Measurements from ENCODE around the gene SETBP1.

GRCh38 chr18:44700652-44701051 is 20.0 kb downstream of the SETBP1 start:
- TF ChIP-seq CTCF (conservative IDR thresholded peaks at IDR 0.05; ENCODE audit: low read depth, low read length) = no peak
- TF ChIP-seq RAD21 (IDR thresholded peaks at IDR 0.05; ENCODE audit: low read length) = no peak
- no peak for TF ChIP-seq POLR2A (IDR thresholded peaks at IDR 0.05; ENCODE audit: low read depth, low read length)
- no peak for TF ChIP-seq MAFK (IDR thresholded peaks at IDR 0.05; ENCODE audit: low read depth, low read length)
- no peak for TF ChIP-seq RFX5 (IDR thresholded peaks at IDR 0.05; ENCODE audit: low read depth, low read length)
- no peak for TF ChIP-seq USF2 (IDR thresholded peaks at IDR 0.05; ENCODE audit: low read depth, low read length)
- TF ChIP-seq SMC3 (IDR thresholded peaks at IDR 0.05; ENCODE audit: low read depth, low read length) = no peak
- no peak for TF ChIP-seq RCOR1 (IDR thresholded peaks at IDR 0.05; ENCODE audit: insufficient replicate concordance, low read length)
- no peak for TF ChIP-seq MAZ (IDR thresholded peaks at IDR 0.05; ENCODE audit: borderline replicate concordance, low read depth, low read length)

All from IMR-90 (cell line).